SK-N-SH (cell line): ENCODE data around the gene MRPS18A.

Experiments used
- CTCF ChIP-seq: fragments of 200-600 bp; sonication (generic); IDR thresholded peaks from 2 replicates; pipeline ENCODE4 v1.6.1; 2017; ENCODE audit warnings: antibody characterized with exemption, mild to moderate bottlenecking, moderate library complexity
- EP300 ChIP-seq, 2 experiments: IDR thresholded peaks; 2 replicates each; pipeline versions ENCODE4 v1.4.0 to v1.6.1; 2012; ENCODE audit warnings: borderline replicate concordance in 1 of 2, low read depth in 1 of 2, low read length in 1 of 2
- EZH2phosphoT487 ChIP-seq: fragments of 200-600 bp; sonication (generic); IDR thresholded peaks from 2 replicates; pipeline ENCODE4 v1.6.1; 2017; ENCODE audit warnings: low read depth, mixed run types, mild to moderate bottlenecking, antibody characterized with exemption, moderate library complexity, borderline replicate concordance
- MXI1 ChIP-seq: IDR thresholded peaks from 2 replicates; pipeline ENCODE4 v1.6.1; 2012; ENCODE audit warnings: mild to moderate bottlenecking, low read depth, low read length, improper control_type of control experiment
- RCOR1 ChIP-seq: fragments of 150-350 bp; IDR thresholded peaks from 2 replicates; pipeline ENCODE4 v1.6.1; 2017; ENCODE audit warnings: antibody characterized with exemption, low read length
- RFX5 ChIP-seq: IDR thresholded peaks from 2 replicates; pipeline ENCODE4 v1.6.1; 2012; ENCODE audit warnings: mild to moderate bottlenecking, improper control_type of control experiment, low read length
- USF2 ChIP-seq: fragments of 150-350 bp; IDR thresholded peaks from 2 replicates; pipeline ENCODE4 v1.6.1; 2017; ENCODE audit warnings: antibody characterized with exemption, low read length, low read depth, borderline replicate concordance

- TF ChIP-seq MXI1 (no peak), CTCF (no peak), RFX5 (no peak), RCOR1 (no peak), EZH2phosphoT487 (no peak), USF2 (no peak), EP300 (IDR thresholded peaks at IDR 0.05; ENCODE audit: borderline replicate concordance in 1 of 2, low read depth in 1 of 2, low read length in 1 of 2) (no peak)
Observed at GRCh38 chr6:43695215-43695966, 7.8 kb upstream of the MRPS18A start.
